Posterior vena cava (tissue), 2 donors: ENCODE results near the gene RAB3A. TPM values are rescaled to one million over a fixed set of nuclear protein-coding genes. Genes with fewer than 3 reads are reported as not detected.
A peak's percentile ranks its signal among the peaks of the same experiment; 100 is the strongest.
"Not testable (repeated sequence)": the region's sequence is repeated elsewhere in the genome, so short reads cannot be mapped to it uniquely, and the experiment has no call there.

Source experiments
- DNase-seq: peaks from one replicate; pipeline ENCODE4 v3.0.0-alpha.2; 2020; ENCODE audit warnings: low spot score
- intact Hi-C, 2 donors: fragments of 100-400 bp; cut with DNase I; formaldehyde crosslinking; loops; one replicate each; pipeline versions ENCODE4 v1.14.1 to v1.14.2; 2022 to 2023
- total RNA-seq, 2 donors: library from RNA; stranded (reverse); fragmentation: NEBNext Ultra II Directional; extraction: Animal tissue kit (Norgen Biotek cat#: 25700); gene quantifications; one replicate each; pipeline ENCODE4 v1.2.1, GENCODE V29; 2021
- donor health status: DM: yes; HTN: yes; CAD: no.
- donor health status: DM: yes; HTN: yes; CAD: no.

RAB3A gene
- total RNA-seq, 2 donors from 2014 or later = 1.9 to 2.9 TPM

- no peak for DNase-seq
- intact Hi-C loops = no loop called here
These were observed 21.5 kb upstream of the RAB3A start for GRCh38 chr19:18225355-18225701.

- intact Hi-C loops = no loop called here
- peak; percentile 100 for DNase-seq
These were observed 20.9 kb upstream of the RAB3A start for GRCh38 chr19:18224525-18225354.

GRCh38 chr19:18223860-18224524, 20.1 kb upstream of the RAB3A start:
- no peak for DNase-seq
- intact Hi-C loops = no loop called here

GRCh38 chr19:18221815-18222725, 18.2 kb upstream of the RAB3A start:
- intact Hi-C loops = no loop called here
- no peak for DNase-seq

- intact Hi-C loops = no loop called here
- no peak for DNase-seq
These were observed 16.9 kb upstream of the RAB3A start for GRCh38 chr19:18220632-18221275.

- DNase-seq = no peak
- intact Hi-C loops = no loop called here
These were observed 16.2 kb upstream of the RAB3A start for GRCh38 chr19:18219911-18220631.

- no peak for DNase-seq
- intact Hi-C loops = no loop called here
These were observed 14.8 kb upstream of the RAB3A start for GRCh38 chr19:18218600-18218999.

GRCh38 chr19:18218159-18218558, 14.3 kb upstream of the RAB3A start:
- intact Hi-C loops = no loop called here
- no peak for DNase-seq

GRCh38 chr19:18216789-18217188, 12.9 kb upstream of the RAB3A start:
- DNase-seq = no peak
- intact Hi-C loops = no loop called here

GRCh38 chr19:18214779-18215433, 11.1 kb upstream of the RAB3A start:
- intact Hi-C loops = loop anchor here in 1 of 2 donors (5.0 kb wide), 1 partner anchor 37 kb away; no protein-coding TSS in a partner anchor
- no peak for DNase-seq

- intact Hi-C loops = loop anchor here in 1 of 2 donors (5.0 kb wide), 1 partner anchor 41 kb away; no protein-coding TSS in a partner anchor
These were observed 7.8 kb upstream of the RAB3A start for GRCh38 chr19:18211683-18212082.

GRCh38 chr19:18209912-18210311, 6.1 kb upstream of the RAB3A start:
- intact Hi-C loops = loop anchor here (5.0 to 10.0 kb wide), 2 partner anchors 42 to 45 kb away; a partner anchor contains a TSS
- not testable (repeated sequence) for DNase-seq

More at GRCh38 chr19:18211683-18212082, 7.8 kb upstream of the RAB3A start:
- DNase-seq = no peak

GRCh38 chr19:18208098-18208951, 4.5 kb upstream of the RAB3A start:
- intact Hi-C loops = loop anchor here in 1 of 2 donors (10.0 kb wide), 1 partner anchor 46 kb away; a partner anchor contains a TSS
- DNase-seq = peak; percentile 88

GRCh38 chr19:18206018-18206417, 2.2 kb upstream of the RAB3A start:
- intact Hi-C loops = loop anchor here in 1 of 2 donors (10.0 kb wide), 1 partner anchor 49 kb away; a partner anchor contains a TSS
- DNase-seq = no peak

GRCh38 chr19:18205200-18205892, 1.5 kb upstream of the RAB3A start:
- peak; percentile 92 for DNase-seq
- intact Hi-C loops = loop anchor here in 1 of 2 donors (10.0 kb wide), 1 partner anchor 49 kb away; a partner anchor contains a TSS
